Endothelial cell of umbilical vein (primary cell): ENCODE data around the gene DENND4C. TPM values are rescaled to one million over a fixed set of nuclear protein-coding genes. Genes with fewer than 3 reads are reported as not detected.
"Not testable (repeated sequence)": the region's sequence is repeated elsewhere in the genome, so short reads cannot be mapped to it uniquely, and the experiment has no call there.

Experiments used
- BruUV-seq: library from RNA; stranded (reverse); fragments of 400-500 nt; replicated peaks from 2 replicates; lab custom pipeline; 2021; lab: Mats Ljungman, UMichigan
- CTCF ChIA-PET: fragments of 300-600, 350-600 bp; sonication (Branson Sonifier 250); formaldehyde crosslinking; loops from one replicate; lab custom pipeline; 2021; ENCODE audit warnings: antibody characterized with exemption, inconsistent platforms; lab: Charles Lee
- POLR2A ChIA-PET: fragments of 300-600, 350-600 bp; sonication (Branson Sonifier 250); formaldehyde crosslinking; loops from one replicate; lab custom pipeline; 2021; ENCODE audit warnings: antibody characterized with exemption, inconsistent platforms; lab: Charles Lee
- DNase-seq: peaks from one replicate; pipeline ENCODE4 v3.0.0-alpha.2; 2011; ENCODE audit warnings: low read depth, low spot score
- FAIRE-seq: peaks from 2 replicates; lab custom pipeline; 2011; peaks lifted over from hg19 to GRCh38; lab: Jason Lieb, UNC
- H2AFZ ChIP-seq: 2 replicates; pipeline ENCODE4 v1.6.0; 2012; ENCODE audit warnings: low read depth, low read length, control low read depth, inconsistent platforms
- H3K27ac ChIP-seq: 2 replicates; pipeline ENCODE4 v1.5.1; 2011; ENCODE audit warnings: low read depth, mild to moderate bottlenecking, control low read depth, low read length, moderate library complexity; ENCODE audit not compliant: insufficient read depth
- H3K27me3 ChIP-seq, 2 experiments: 2 replicates each; pipeline versions ENCODE4 v1.6.0 to v1.6.1; 2011; ENCODE audit warnings: low read length in 2 of 2, mixed read lengths in 1 of 2; ENCODE audit not compliant: control insufficient read depth in 2 of 2, insufficient read depth in 2 of 2
- H3K36me3 ChIP-seq, 2 experiments: 2 replicates in 1 of 2; 3 replicates in 1 of 2; pipeline ENCODE4 v1.5.1; 2011; ENCODE audit warnings: low read length in 2 of 2, mild to moderate bottlenecking in 1 of 2, moderate library complexity in 1 of 2; ENCODE audit not compliant: control insufficient read depth in 2 of 2, insufficient read depth in 2 of 2; ENCODE audit errors: extremely low read depth in 1 of 2
- H3K4me1 ChIP-seq: 3 replicates; pipeline ENCODE4 v1.5.1; 2011; ENCODE audit warnings: mild to moderate bottlenecking, low read length; ENCODE audit not compliant: control insufficient read depth, insufficient read depth; ENCODE audit errors: extremely low read depth
- H3K4me2 ChIP-seq: 2 replicates; pipeline ENCODE4 v1.6.1; 2011; ENCODE audit warnings: low read length, control low read depth, mixed read lengths; ENCODE audit not compliant: insufficient read depth
- H3K4me3 ChIP-seq, 3 experiments: fragments of 200-600 bp in 1 of 3; sonication (generic), shearing (Covaris generic) in 1 of 3; replicated peaks in 1 of 3; 2 replicates each; pipeline ENCODE4 v1.5.1; 2011 to 2016; ENCODE audit warnings: control low read depth in 3 of 3, low read length in 3 of 3, mild to moderate bottlenecking in 2 of 3, inconsistent platforms in 1 of 3, low read depth in 1 of 3, moderate library complexity in 1 of 3; ENCODE audit not compliant: insufficient read depth in 1 of 3
- H3K79me2 ChIP-seq: 2 replicates; pipeline ENCODE4 v1.6.0; 2012; ENCODE audit warnings: low read length, inconsistent platforms; ENCODE audit not compliant: control insufficient read depth, insufficient read depth
- H3K9ac ChIP-seq: replicated peaks from 2 replicates; pipeline ENCODE3; 2011; ENCODE audit warnings: low read length, control low read depth; ENCODE audit not compliant: insufficient read depth; ENCODE audit errors: extremely low read depth
- H3K9me1 ChIP-seq: replicated peaks from 3 replicates; pipeline ENCODE4 v1.6.0; 2011; ENCODE audit warnings: mild to moderate bottlenecking, low read length; ENCODE audit not compliant: control insufficient read depth, insufficient read depth; ENCODE audit errors: extremely low read depth
- H3K9me3 ChIP-seq: replicated peaks from 2 replicates; pipeline ENCODE4 v1.5.1; 2012; ENCODE audit warnings: low read length, inconsistent platforms; ENCODE audit not compliant: control insufficient read depth, insufficient read depth
- H4K20me1 ChIP-seq: replicated peaks from 2 replicates; pipeline ENCODE3; 2011; ENCODE audit warnings: mild to moderate bottlenecking, low read length; ENCODE audit not compliant: control insufficient read depth, insufficient read depth; ENCODE audit errors: extremely low read depth
- EZH2 ChIP-seq: IDR thresholded peaks from 2 replicates; pipeline ENCODE4 v1.6.1; 2012; ENCODE audit warnings: borderline replicate concordance, low read depth, mild to moderate bottlenecking, moderate library complexity, low read length, inconsistent platforms; ENCODE audit not compliant: severe bottlenecking
- FOS ChIP-seq: IDR thresholded peaks from 2 replicates; pipeline ENCODE4 v1.6.1; 2011; ENCODE audit warnings: mild to moderate bottlenecking, low read length, moderate library complexity, borderline replicate concordance; ENCODE audit not compliant: insufficient read depth
- GATA2 ChIP-seq: IDR thresholded peaks from 2 replicates; pipeline ENCODE4 v1.7.0; 2011; ENCODE audit warnings: low read depth, mild to moderate bottlenecking, moderate library complexity, mixed read lengths, low read length; ENCODE audit not compliant: insufficient read length, insufficient read depth
- JUN ChIP-seq: IDR thresholded peaks from 2 replicates; pipeline ENCODE4 v1.6.1; 2011; ENCODE audit warnings: borderline replicate concordance, low read depth; ENCODE audit not compliant: insufficient read length, insufficient read depth
- MYC ChIP-seq: IDR thresholded peaks from one replicate; pipeline ENCODE4 v1.6.1; 2011; ENCODE audit warnings: mild to moderate bottlenecking, low read depth, low read length
- POLR2A ChIP-seq: IDR thresholded peaks from 2 replicates; pipeline ENCODE4 v1.6.1; 2012; ENCODE audit warnings: low read depth, mild to moderate bottlenecking, control low read depth, low read length
- POLR2AphosphoS5 ChIP-seq: IDR thresholded peaks from 2 replicates; pipeline ENCODE4 v1.6.1; 2012; ENCODE audit warnings: low read depth, mild to moderate bottlenecking, control low read depth, low read length, moderate library complexity; ENCODE audit not compliant: insufficient read depth
- dilution Hi-C: fragments of 300-500 bp; cut with MboI; formaldehyde crosslinking; loops from one replicate; pipeline ENCODE4 v1.15.0; 2019; ENCODE audit warnings: low sequenced_read_pairs; ENCODE audit not compliant: extremely low pct_ligation_motif_present
- intact Hi-C: fragments of 100-400 bp; cut with micrococcal nuclease; formaldehyde crosslinking; loops from one replicate; pipeline ENCODE4 v1.10.0; 2022
- polyA plus RNA-seq, 4 experiments: library from polyadenylated mRNA; depleted of rRNA in 3 of 4; stranded (reverse) in 3 of 4; unstranded in 1 of 4; fragments of >200 nt; gene quantifications; 2 replicates each; pipeline versions ENCODE4 v1.2.1 to v1.2.3, GENCODE V29; 2011 to 2012; ENCODE audit warnings: missing spikeins in 1 of 4
- total RNA-seq: library from RNA; stranded (reverse); gene quantifications from 2 replicates; pipeline ENCODE4 v1.2.3, GENCODE V29; 2021
- TF ChIP-seq, protein P1 (sequence below): IDR thresholded peaks from 2 replicates; pipeline ENCODE4 v1.6.1; 2011; ENCODE audit not compliant: insufficient read depth, insufficient read length
- TF ChIP-seq, protein P2 (sequence below), 2 donors: IDR thresholded peaks; 1 replicate in 1 of 2; 2 replicates in 1 of 2; pipeline ENCODE4 v1.5.1; 2011; ENCODE audit warnings: low read length in 2 of 2, mild to moderate bottlenecking in 2 of 2, moderate library complexity in 2 of 2, control low read depth in 1 of 2, inconsistent platforms in 1 of 2, low read depth in 1 of 2; ENCODE audit not compliant: insufficient read depth in 1 of 2; ENCODE audit errors: extremely low read depth in 1 of 2

DENND4C gene
- total and polyA plus RNA-seq, 2 donors (not counting 3 experiments of a cell fraction or from before 2014, with no cell fraction given), result 9.6 to 36.8 TPM

DNA sequence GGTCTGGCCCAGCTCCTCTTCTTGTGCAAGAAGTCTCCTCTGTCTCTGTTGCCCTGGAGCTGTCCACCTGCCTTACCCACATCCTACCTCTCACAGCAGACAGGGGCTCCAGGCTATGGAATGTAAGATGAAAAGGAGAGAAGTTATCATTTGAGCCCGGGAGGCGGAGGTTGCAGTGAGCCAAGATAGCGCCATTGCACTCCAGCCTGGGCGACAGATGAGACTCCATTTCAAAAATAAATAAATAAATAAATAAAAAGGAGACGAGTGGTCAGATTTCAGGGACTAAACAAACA is 37.5 kb upstream of the DENND4C start:
- Histone ChIP-seq H2AFZ (no peak overlapping the region), H3K79me2 (no peaks in the 10 kb centered on the region), H3K4me3 (peak overlapping the region in 1 of 3 experiments; percentile 51), H3K4me2 (peak overlapping the region; percentile 91), H3K9me1 (no peaks in the 10 kb centered on the region), H4K20me1 (no peaks in the 10 kb centered on the region), H3K4me1 (peaks cover 20% of the 10 kb centered on the region), H3K9me3 (no peaks in the 10 kb centered on the region), H3K27me3 (no peaks in the 10 kb centered on the region), H3K36me3 (no peaks in the 10 kb centered on the region), H3K27ac (peak overlapping the region; percentile 58), H3K9ac (peak overlapping the region; percentile 38)
- dilution Hi-C loops (no loop called here), intact Hi-C loops (no loop called here)
- ChIA-PET POLR2A (no interaction called here), CTCF (interaction anchor here (0.9 to 1.4 kb wide), 3 partner anchors 9 to 272 kb away, joined by 3 to 6 read pairs (median 3); no protein-coding TSS in a partner anchor)
- TF ChIP-seq FOS (no peak), MYC (no peak), EZH2 (no peak), POLR2A (no peak), JUN (no peak), GATA2 (no peak), POLR2AphosphoS5 (no peak)
- TF ChIP-seq, protein P1, sequence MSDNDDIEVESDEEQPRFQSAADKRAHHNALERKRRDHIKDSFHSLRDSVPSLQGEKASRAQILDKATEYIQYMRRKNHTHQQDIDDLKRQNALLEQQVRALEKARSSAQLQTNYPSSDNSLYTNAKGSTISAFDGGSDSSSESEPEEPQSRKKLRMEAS, result no peak
- TF ChIP-seq, protein P2, sequence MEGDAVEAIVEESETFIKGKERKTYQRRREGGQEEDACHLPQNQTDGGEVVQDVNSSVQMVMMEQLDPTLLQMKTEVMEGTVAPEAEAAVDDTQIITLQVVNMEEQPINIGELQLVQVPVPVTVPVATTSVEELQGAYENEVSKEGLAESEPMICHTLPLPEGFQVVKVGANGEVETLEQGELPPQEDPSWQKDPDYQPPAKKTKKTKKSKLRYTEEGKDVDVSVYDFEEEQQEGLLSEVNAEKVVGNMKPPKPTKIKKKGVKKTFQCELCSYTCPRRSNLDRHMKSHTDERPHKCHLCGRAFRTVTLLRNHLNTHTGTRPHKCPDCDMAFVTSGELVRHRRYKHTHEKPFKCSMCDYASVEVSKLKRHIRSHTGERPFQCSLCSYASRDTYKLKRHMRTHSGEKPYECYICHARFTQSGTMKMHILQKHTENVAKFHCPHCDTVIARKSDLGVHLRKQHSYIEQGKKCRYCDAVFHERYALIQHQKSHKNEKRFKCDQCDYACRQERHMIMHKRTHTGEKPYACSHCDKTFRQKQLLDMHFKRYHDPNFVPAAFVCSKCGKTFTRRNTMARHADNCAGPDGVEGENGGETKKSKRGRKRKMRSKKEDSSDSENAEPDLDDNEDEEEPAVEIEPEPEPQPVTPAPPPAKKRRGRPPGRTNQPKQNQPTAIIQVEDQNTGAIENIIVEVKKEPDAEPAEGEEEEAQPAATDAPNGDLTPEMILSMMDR (IDR thresholded peaks at IDR 0.05; ENCODE audit: extremely low read depth in 1 of 2, insufficient read depth in 1 of 2, low read depth in 1 of 2, low read length in 2 of 2), result no peak
- BruUV-seq, result no TSS peak
- DNase-seq (no peak), FAIRE-seq (no peak)

DNA sequence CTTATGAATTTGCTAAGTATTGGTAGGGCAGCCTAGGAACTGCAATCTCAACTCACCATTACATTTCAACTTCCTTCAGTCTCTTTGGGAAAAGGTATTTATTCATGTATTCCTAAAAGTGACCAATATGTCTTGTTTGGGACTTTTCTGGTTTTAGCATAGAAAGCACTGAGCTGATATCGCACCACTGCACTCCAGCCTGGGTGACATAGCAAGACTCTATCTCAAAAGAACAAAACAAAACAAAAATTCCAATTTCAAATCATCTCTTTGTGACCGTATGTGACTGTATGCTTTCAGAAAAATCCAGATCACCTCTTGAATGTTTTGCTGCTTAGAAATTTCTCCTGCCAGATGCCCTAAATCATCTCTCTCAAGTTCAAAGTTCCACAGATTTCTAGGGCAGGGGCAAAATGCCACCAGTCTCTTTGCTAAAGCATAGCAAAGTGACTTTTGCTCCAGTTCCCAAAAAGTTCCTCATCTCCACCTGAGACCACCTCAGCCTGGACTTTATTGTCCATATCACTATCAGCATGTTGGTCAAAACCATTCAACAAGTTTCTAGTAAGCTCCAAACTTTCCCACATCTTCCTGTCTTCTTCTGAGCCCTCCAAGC is 37.0 kb upstream of the DENND4C start:
- H4K20me1 ChIP-seq, H3K36me3 ChIP-seq, POLR2A ChIA-PET, H3K79me2 ChIP-seq, H3K4me3 ChIP-seq, H3K27ac ChIP-seq, DNase-seq, H3K9ac ChIP-seq, dilution Hi-C loops, FAIRE-seq, intact Hi-C loops, H3K27me3 ChIP-seq, H3K9me1 ChIP-seq, H2AFZ ChIP-seq, BruUV-seq, H3K9me3 ChIP-seq: not testable (repeated sequence)
- peaks cover 20% of the 10 kb centered on the region for H3K4me1 ChIP-seq
- CTCF ChIA-PET, result interaction anchor here (0.9 to 1.4 kb wide), 2 partner anchors 8 to 272 kb away, joined by 3 to 6 read pairs; no protein-coding TSS in a partner anchor
- peak overlapping the region; percentile 91 for H3K4me2 ChIP-seq
